Neural progenitor cell (in vitro differentiated cells): Measurements from ENCODE around the gene CCDC82. TPM values are rescaled to one million over a fixed set of nuclear protein-coding genes. Genes with fewer than 3 reads are reported as not detected.

Source experiments
- DNase-seq: peaks from one replicate; pipeline ENCODE4 v3.0.0-alpha.2; 2016; ENCODE audit warnings: low spot score
- H2AFZ ChIP-seq: fragments of 200-600 bp; sonication (generic); replicated peaks from 2 replicates; pipeline ENCODE4 v1.6.1; 2016; ENCODE audit warnings: antibody characterized with exemption
- H3F3A ChIP-seq: fragments of 200-600 bp; sonication (generic); 2 replicates; pipeline ENCODE4 v1.6.1; 2016; ENCODE audit warnings: antibody characterized with exemption, low read depth
- H3K27ac ChIP-seq: fragments of 200-600 bp; sonication (generic); 2 replicates; pipeline ENCODE4 v1.5.1; 2016; ENCODE audit warnings: mild to moderate bottlenecking
- H3K27me3 ChIP-seq: fragments of 200-600 bp; sonication (generic); 2 replicates; pipeline ENCODE4 v1.6.1; 2016; ENCODE audit warnings: mild to moderate bottlenecking, moderate library complexity
- H3K36me3 ChIP-seq: fragments of 200-600 bp; sonication (generic); 2 replicates; pipeline ENCODE4 v1.5.1; 2016
- H3K4me1 ChIP-seq: fragments of 200-600 bp; sonication (generic); 2 replicates; pipeline ENCODE4 v1.6.1; 2016; ENCODE audit warnings: mixed run types
- H3K4me2 ChIP-seq: fragments of 200-600 bp; sonication (generic); 2 replicates; pipeline ENCODE4 v1.6.1; 2016
- H3K4me3 ChIP-seq: fragments of 200-600 bp; sonication (generic); 2 replicates; pipeline ENCODE4 v1.5.1; 2016
- H3K79me2 ChIP-seq: fragments of 200-600 bp; sonication (generic); 2 replicates; pipeline ENCODE4 v1.6.1; 2016; ENCODE audit warnings: low read depth
- H3K9ac ChIP-seq: fragments of 200-600 bp; sonication (generic); 2 replicates; pipeline ENCODE4 v1.6.1; 2016
- H3K9me3 ChIP-seq: fragments of 200-600 bp; sonication (generic); 2 replicates; pipeline ENCODE4 v1.5.1; 2016; ENCODE audit warnings: low read depth
- H4K20me1 ChIP-seq: fragments of 200-600 bp; sonication (generic); 2 replicates; pipeline ENCODE4 v1.6.1; 2016; ENCODE audit warnings: low read depth
- H3K27ac Mint-ChIP-seq: 3 replicates; pipeline ENCODE4 v1.8.0; 2021; ENCODE audit warnings: mixed read lengths
- H3K27me3 Mint-ChIP-seq: 2 replicates; pipeline ENCODE4 v1.8.0; 2022; ENCODE audit warnings: low read depth, mild to moderate bottlenecking, inconsistent platforms, moderate library complexity, mixed read lengths; ENCODE audit not compliant: insufficient read depth
- H3K36me3 Mint-ChIP-seq: 3 replicates; pipeline ENCODE4 v1.8.0; 2021; ENCODE audit warnings: mixed read lengths
- H3K4me1 Mint-ChIP-seq: 3 replicates; pipeline ENCODE4 v1.8.0; 2021; ENCODE audit warnings: mixed read lengths
- H3K4me3 Mint-ChIP-seq: 3 replicates; pipeline ENCODE4 v1.8.0; 2021; ENCODE audit warnings: mild to moderate bottlenecking, moderate library complexity, mixed read lengths
- H3K9me3 Mint-ChIP-seq: 3 replicates; pipeline ENCODE4 v1.8.0; 2020; ENCODE audit warnings: mixed read lengths
- CTCF ChIP-seq: fragments of 200-600 bp; sonication (generic); IDR thresholded peaks from 2 replicates; pipeline ENCODE4 v1.5.1; 2017; ENCODE audit warnings: antibody characterized with exemption, mild to moderate bottlenecking
- EZH2 ChIP-seq: fragments of 200-600 bp; sonication (generic); IDR thresholded peaks from 2 replicates; pipeline ENCODE4 v1.6.1; 2017; ENCODE audit warnings: antibody characterized with exemption, mild to moderate bottlenecking, moderate library complexity
- EZH2phosphoT487 ChIP-seq: fragments of 200-600 bp; sonication (generic); IDR thresholded peaks from 2 replicates; pipeline ENCODE4 v1.6.1; 2017; ENCODE audit warnings: antibody characterized with exemption
- total RNA-seq: library from RNA; depleted of rRNA; stranded (reverse); fragments of >200 nt; gene quantifications from 2 replicates; pipeline ENCODE4 v1.2.3, GENCODE V29; 2015; ENCODE audit warnings: low replicate concordance

CCDC82 gene
- total RNA-seq, 1 donor from 2014 or later: 48.3 TPM

GRCh38 chr11:96397863-96398262, 8.2 kb upstream of the CCDC82 start:
- H3K9me3 ChIP-seq: no peaks in the 10 kb centered on the region
- H3K27ac ChIP-seq: no peak overlapping the region

GRCh38 chr11:96396637-96397036, 6.9 kb upstream of the CCDC82 start:
- DNase-seq: no peak
- H3K9me3 Mint-ChIP-seq: no peaks in the 10 kb centered on the region
- no peaks in the 10 kb centered on the region for H3K4me1 Mint-ChIP-seq
- peaks cover 10% of the 10 kb centered on the region for H3F3A ChIP-seq
- no peaks in the 10 kb centered on the region for H3K36me3 ChIP-seq
- H3K27ac Mint-ChIP-seq: no peak overlapping the region
- no peaks in the 10 kb centered on the region for H3K4me1 ChIP-seq
- no peaks in the 10 kb centered on the region for H3K27me3 ChIP-seq
- H3K4me2 ChIP-seq: no peak overlapping the region
- H3K9ac ChIP-seq: no peak overlapping the region
- H3K4me3 Mint-ChIP-seq: no peak overlapping the region
- no peaks in the 10 kb centered on the region for H3K9me3 ChIP-seq
- no peaks in the 10 kb centered on the region for H3K27me3 Mint-ChIP-seq
- H3K36me3 Mint-ChIP-seq: peaks cover 8% of the 10 kb centered on the region
- H4K20me1 ChIP-seq: no peaks in the 10 kb centered on the region
- no peak overlapping the region for H3K27ac ChIP-seq
- TF ChIP-seq CTCF (no peak), EZH2phosphoT487 (no peak), EZH2 (no peak)
- H3K4me3 ChIP-seq: no peak overlapping the region
- no peak overlapping the region for H2AFZ ChIP-seq
- no peaks in the 10 kb centered on the region for H3K79me2 ChIP-seq

More at GRCh38 chr11:96397863-96398262, 8.2 kb upstream of the CCDC82 start:
- no peaks in the 10 kb centered on the region for H3K36me3 Mint-ChIP-seq
- H3K27me3 ChIP-seq: no peaks in the 10 kb centered on the region
- no peak overlapping the region for H3K27ac Mint-ChIP-seq
- no peaks in the 10 kb centered on the region for H3K4me1 Mint-ChIP-seq
- DNase-seq: no peak
- no peaks in the 10 kb centered on the region for H3K79me2 ChIP-seq
- no peaks in the 10 kb centered on the region for H3K4me1 ChIP-seq
- H3K4me2 ChIP-seq: no peak overlapping the region
- no peak overlapping the region for H3K4me3 ChIP-seq
- TF ChIP-seq EZH2 (no peak), CTCF (no peak), EZH2phosphoT487 (no peak)
- no peak overlapping the region for H2AFZ ChIP-seq
- no peaks in the 10 kb centered on the region for H3K9me3 Mint-ChIP-seq
- H4K20me1 ChIP-seq: no peaks in the 10 kb centered on the region
- no peak overlapping the region for H3K9ac ChIP-seq
- H3F3A ChIP-seq: peaks cover 8% of the 10 kb centered on the region
- H3K4me3 Mint-ChIP-seq: no peak overlapping the region
- H3K36me3 ChIP-seq: no peaks in the 10 kb centered on the region
- H3K27me3 Mint-ChIP-seq: no peaks in the 10 kb centered on the region

GRCh38 chr11:96394773-96395172, 5.1 kb upstream of the CCDC82 start:
- Histone ChIP-seq H3K4me3 (no peak overlapping the region), H3K79me2 (peaks cover 3% of the 10 kb centered on the region), H3K36me3 (no peaks in the 10 kb centered on the region), H3K9me3 (no peaks in the 10 kb centered on the region), H3K27me3 (no peaks in the 10 kb centered on the region), H3K4me1 (no peaks in the 10 kb centered on the region), H4K20me1 (no peaks in the 10 kb centered on the region), H3K4me2 (no peak overlapping the region), H3K9ac (no peak overlapping the region), H2AFZ (no peak overlapping the region), H3K27ac (no peak overlapping the region), H3F3A (peaks cover 19% of the 10 kb centered on the region)
- peaks cover 22% of the 10 kb centered on the region for H3K36me3 Mint-ChIP-seq
- no peak overlapping the region for H3K4me3 Mint-ChIP-seq
- peaks cover 16% of the 10 kb centered on the region for H3K9me3 Mint-ChIP-seq
- H3K27ac Mint-ChIP-seq: no peak overlapping the region
- DNase-seq: no peak
- peaks cover 7% of the 10 kb centered on the region for H3K4me1 Mint-ChIP-seq
- TF ChIP-seq EZH2phosphoT487 (no peak), CTCF (no peak), EZH2 (no peak)
- no peaks in the 10 kb centered on the region for H3K27me3 Mint-ChIP-seq
